GM21390 (cell line): ENCODE data around the gene IL1R2.
"Not testable (repeated sequence)": the region's sequence is repeated elsewhere in the genome, so short reads cannot be mapped to it uniquely, and the experiment has no call there.

ENCODE experiments used
- ATAC-seq: cut with Tn5 transposase; IDR thresholded peaks from one replicate; pipeline ENCODE4 v1.9.1; 2021; ENCODE audit not compliant: unreplicated experiment

IL1R2 gene

DNA sequence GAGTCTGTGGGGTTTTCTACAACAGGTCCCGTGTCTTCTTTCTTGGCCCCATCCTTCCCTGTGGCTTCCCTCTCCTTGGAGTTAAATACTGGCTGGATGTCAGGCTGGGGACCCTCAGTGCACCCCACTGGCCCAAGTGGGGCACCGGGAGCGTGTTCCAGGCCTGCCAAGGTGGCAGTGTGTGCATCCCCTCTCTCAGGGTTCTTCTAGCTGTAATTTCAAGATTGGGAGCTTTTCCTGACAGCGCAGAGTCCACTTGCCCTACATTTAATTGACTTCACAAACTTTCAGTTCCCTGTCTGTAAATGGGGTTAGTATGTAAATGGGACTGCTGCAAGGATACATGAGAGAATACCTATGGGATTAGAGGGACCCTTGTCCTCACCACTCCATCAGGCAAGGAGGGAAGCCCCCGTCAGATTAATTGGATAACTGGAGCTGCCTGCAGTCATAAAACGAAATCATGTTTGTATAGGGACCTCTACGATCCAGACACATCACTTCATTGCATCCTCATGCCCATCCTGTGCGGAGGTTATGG is 66.6 kb downstream of the IL1R2 start:
- no peak for ATAC-seq

DNA sequence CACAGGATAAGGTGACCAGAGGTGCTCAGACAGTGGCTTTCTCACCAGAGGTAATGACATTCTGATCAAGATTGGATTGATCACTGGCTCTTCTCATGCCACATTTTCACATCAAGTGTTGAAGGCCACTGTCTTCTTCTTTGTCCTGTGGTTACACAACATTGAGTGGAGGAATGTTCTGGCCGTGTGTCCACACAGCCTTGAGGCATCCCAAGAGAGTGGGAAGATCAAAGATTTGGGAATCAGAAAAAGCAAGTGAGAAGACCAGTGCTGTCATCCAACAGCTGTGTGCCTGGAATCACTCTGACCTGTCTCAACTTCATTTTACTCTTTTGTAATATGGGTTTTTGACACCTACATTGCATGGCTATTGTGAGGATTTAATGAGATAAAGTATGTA is 67.4 kb downstream of the IL1R2 start:
- ATAC-seq = no peak

DNA sequence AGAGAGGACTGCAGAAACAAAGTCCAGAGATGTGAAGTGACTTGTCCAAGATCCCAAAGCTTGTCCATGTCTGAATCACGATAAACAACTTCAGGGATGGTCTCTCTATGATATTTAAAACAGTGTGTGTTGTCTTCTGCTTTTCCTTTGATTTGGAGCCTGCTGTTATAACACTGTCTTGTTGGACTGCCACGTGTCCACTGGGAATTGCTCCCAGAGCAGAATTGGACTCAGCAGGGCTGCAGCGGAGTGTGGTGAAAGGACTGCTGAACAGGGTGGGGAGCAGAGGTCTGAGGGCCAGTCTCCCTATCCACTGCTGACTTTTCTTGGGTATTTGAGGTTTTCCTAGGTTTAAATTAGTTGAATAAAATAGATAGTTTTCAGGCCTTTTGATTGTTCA is 68.3 kb downstream of the IL1R2 start:
- no peak for ATAC-seq

DNA sequence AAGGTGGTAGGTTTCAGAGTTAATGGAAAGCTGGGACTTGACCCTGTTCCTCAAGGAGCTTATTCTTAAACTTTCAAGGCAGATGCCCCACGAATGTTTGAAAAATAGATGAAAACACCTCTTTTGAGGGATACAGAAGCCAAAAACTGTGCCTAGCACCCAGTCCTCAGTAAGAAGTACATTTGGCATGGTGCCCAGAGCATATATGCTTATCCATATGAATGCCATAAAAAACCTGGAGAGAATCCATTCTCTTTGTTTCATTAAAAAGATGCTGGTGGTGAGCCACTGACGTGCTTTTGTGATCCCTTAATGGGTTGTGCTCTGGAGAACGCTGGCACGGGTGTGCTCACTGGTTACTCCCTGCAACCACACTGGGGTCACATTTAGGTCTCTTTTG is 69.0 kb downstream of the IL1R2 start:
- no peak for ATAC-seq

DNA sequence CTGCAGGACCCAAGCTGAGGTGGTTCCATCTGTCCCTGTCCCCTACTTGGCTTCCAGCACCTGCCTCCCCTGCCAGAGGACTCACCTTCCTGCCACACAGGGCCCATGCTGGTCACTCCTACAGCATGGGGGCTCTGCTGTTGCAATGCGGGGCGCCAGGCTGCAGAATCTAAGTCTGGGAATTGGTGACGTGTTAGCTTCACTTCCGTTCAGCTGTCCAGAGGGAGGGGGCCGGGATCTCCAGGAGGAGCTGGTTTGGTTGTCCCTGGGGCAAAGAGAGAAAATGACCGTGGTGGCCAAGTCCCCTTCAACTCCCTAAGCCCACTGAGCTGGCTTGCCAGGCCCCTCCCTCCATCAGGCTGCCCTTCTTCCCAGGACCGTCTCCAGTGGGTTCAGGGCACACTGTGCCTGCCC is 69.5 kb downstream of the IL1R2 start:
- no peak for ATAC-seq

DNA sequence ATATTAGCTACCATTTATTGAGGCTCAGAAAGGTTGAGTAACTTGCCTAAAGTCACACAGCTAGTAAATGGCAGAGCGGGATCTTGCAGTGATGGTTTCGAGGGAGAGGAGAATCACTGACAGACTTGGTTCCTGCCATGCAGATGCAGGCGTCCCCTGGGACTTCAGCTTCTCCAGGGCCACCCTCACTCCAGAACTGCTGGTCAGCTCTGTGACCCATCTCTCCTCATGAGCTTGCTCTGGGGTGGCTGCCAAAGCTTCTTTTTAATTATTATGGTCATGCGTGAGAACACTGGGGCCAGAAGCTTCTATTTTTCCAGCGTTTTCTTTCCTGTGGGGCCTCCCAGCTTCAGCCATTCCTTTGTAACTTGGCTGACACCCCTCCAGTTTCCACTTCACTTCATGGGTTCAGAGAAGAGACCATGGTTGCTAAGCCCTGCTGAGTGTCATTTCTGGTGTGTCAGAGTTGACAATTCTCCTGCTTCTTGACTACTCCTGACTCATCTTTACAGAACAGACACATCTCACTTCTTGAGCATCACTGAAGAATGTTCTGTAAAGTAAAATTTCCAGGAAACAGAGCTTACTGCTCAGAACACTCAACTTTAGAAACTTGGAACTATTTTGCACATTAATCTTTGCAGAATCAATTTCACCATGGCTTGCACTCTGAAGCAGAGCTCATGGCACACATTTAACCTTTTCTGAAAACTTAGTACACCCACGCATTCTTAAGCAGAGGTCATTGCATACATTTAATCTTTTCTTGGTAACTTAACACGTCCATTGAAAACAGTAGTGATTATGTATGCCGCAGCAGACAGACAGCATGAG is 70.4 kb downstream of the IL1R2 start:
- no peak for ATAC-seq

DNA sequence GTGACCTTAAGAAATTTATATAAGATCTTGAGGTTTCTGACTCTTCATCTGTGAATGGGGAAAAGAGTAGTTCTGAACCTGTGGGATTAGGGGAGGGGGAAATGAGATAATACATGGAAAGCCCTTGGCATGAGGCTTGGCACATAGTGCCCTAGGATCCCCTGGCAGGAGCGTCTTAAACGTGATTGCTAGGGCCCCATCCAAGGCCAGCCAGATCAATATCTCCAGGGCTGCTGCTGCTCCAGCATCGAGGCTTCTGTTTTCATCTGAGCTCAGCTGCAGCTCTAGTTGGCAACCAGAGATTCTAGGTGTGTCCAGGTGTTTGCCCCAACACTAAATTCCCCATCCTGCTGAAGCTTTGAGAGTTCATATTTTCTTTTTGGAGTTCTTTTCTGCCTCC is 71.0 kb downstream of the IL1R2 start:
- no peak for ATAC-seq

DNA sequence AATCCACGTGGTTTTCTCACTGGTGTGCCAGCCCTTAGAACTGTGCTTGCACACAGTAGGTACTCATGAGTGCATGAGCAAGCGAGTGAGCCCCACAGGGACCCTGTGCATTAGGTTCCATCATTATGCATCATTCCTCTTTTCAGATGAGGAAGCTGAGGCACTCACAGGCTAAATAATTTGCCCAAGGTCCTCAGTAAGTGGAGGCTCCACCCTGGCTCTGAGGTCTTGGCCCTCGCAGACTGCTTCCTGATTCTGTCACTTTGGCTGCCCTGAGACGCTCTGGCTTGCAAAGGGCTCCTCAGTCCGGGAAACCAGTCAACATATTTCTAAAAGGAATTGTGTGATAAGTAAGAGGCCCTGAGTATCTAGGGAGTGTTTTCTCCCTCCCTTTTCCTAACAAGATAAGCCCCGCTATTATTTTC is 71.7 kb downstream of the IL1R2 start:
- no peak for ATAC-seq

DNA sequence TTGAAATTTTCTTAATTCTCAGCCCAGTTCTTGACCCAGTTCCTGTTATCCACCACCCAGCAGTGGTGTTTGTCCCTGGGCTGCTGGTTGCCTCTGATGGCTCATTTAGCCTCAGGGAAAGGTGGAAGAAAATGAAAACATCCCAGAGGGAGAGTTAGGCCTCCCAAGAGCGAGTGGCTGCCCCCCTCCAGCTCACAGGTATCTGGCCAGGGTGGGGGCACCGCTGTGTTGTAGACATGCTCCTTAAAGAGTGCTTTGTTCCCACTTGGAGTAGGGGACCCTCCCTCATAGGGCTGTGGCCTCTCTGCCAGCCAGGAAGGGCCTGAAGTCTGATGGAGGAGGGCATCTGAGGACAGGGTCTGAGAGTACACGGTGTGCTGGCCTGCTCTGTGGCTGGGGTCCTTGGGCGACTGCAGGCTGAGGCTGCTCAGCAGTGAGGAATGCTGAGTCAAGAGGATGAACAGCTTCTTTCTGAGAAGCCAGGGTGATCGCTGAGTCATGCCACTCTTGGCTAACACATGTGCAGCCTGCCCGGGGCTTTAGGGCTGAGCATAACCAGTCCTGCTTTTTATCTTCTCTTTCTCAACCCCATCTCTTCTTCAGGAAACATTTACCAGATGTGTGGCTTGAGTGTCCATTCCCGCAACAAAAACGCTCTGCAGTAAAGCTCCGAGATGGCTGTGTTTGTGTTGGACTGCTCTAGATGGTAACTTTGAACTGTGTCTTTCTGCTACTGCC is 72.3 kb downstream of the IL1R2 start:
- ATAC-seq = no peak

DNA sequence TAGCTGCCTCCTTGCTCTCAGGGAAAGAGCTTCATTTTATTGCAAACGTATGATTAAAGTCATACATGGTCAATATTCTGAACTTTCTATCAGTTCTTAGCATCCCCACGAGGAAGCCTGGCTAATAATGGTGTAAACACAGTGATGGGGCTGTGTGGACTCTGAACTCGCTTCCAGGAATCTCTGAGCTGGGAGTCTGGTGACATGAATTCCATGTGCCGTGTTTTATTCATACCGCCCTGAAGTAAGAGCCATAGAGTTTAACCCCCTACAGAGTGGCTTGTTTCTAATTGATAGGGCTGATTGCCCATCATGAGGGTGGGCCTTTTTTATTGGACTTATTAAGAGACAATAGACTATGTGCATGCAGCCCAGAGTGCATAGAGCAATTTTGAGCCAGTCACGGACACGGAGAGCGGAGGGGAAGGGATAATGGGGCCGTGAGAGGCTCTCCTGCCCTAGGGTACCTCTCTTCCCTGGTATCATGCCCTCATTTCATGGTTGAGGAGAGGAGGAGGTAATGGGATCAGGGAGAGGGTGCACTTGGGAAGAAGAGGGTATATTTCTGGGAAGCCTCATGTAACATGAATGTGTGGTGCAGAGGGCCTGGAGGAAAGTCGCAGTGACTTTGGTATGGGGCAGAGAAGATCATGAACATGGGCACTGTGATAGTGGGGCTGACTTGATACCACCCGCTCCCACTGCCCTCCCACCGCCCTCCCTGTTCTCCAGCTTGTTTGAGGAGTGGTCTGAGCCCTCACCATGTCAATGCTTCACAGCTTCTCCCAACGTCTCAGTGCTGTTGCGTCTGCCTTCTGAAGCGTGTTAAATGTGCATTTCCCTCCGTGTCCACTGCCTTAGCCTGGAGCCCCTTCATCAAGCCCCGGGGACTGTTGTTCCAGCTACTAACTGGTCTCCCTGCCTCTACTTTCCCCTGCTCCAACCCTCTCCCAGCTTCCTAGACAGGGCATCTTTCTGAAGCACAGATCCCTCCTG is 73.2 kb downstream of the IL1R2 start:
- ATAC-seq = no peak

DNA sequence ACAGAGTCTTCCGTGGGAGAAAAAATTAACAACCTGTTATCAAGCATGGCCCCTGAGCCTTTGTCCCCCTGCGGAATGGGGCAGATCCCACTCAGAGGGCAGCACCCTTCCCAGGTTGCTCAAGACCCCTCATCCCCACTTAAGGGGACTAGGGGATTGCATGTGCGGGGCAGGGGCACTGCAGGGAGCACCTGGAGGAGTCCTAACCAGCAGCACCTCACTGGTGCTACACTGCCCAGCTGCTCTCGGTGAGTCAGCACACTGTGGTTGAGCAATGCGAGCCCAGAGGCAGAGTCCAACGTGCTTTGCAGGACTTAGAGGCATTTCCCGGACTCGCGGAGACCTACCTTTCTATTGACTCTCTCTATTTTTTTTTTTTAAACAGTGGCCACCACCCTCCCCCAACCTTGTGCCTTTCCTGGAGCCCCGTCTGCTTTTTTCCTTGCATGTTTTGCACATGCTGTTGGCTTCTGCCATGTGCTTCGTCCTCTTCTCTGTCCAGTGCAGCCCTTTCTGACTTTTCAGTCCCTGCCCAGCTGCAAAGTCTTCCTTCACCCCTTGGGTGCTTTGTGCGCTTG is 74.0 kb downstream of the IL1R2 start:
- ATAC-seq = no peak

DNA sequence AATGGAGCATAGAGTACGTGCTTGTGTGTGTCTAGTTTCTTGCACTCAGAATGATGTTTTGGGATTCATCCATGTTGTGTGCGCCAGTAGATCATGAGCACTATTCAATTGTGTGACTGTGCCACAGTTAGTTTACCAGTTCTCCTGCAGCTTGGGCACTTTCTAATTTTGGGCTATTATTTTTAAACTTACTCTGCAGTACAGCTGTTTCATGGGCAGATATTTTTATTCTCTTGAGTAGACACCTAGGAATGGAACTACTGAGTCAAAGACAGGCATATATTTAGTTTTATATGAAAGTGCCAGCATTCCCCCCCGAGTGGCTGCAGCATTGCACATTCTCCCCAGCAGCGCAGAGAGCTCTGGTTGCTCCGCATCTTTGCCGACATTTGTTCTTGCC is 74.8 kb downstream of the IL1R2 start:
- no peak for ATAC-seq

DNA sequence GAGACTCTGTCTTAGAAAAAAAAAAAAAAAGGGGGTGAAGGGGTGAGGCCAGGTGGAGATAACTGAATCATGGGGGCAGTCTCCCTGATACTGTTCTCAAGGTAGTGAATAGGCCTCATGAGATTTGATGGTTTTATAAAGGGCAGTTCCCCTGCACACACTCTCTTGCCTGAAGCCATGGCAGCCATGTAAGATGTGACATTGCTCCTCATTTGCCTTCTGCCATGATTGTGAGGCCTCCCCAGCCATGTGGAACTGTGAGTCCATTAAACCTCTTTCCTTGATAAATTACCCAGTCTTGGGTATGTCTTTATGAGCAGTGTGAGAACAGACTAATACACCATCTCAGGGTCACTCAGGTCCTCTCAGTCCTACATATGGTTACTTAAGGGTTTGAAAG is 76.4 kb downstream of the IL1R2 start:
- ATAC-seq = not testable (repeated sequence)

DNA sequence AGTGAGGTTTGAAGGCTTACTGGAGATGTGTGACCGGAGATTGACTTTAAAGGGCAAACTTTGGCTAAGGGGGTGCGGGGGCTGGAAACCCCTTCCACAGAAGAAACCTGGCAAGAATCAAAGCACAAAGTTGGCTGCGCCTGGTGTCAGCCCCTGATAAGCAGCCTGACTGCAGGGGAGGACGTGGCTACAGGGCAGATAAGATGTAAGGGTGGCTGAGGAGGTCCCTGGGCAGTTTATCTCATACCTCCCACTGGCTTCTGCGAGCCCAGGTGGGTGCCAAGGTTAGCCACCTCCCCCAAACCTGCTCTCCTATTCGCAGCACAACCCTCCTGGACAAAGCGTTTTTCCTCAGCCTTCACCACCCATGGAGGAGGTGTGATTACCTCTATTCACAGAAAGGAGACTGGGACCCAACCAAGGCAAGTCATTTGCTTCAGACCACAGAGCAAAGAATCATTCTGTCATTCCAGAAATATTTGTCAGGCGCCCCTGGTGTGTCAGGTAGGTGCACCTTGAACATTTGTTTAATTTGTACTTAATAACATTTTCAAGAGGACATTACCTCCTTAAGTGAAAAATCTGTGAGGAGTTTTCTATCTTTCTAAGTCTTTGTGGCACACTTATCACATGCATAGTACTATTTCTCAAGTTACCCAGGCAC is 77.7 kb downstream of the IL1R2 start:
- ATAC-seq = no peak

DNA sequence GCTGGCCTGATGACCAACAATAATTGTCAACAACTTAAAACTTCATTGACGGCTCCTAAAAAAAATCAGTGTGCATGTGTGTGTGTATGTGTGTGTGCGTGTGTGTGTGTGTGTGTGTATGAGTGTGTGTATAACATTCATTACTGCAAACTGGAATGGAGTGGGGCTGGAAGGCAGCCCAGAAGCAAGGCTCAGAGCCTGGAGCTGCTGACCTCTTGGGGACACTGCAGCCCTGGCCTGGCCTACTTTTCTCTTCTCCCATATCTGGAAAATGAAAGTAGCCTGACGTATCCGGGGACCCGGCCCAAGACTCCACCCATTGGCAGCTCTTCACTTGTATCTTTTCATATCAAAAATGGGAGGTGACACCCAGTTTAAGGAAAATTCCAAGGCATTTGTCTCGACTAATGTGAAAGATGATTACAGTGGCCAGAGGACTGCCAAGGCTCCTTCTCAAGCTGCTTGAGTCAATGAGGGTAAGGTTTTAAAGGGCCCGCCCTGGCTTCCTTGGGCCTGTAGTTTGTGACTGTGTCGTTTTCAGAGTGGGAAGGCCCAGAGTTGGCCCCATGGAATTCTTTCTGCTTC is 78.4 kb downstream of the IL1R2 start:
- no peak for ATAC-seq

DNA sequence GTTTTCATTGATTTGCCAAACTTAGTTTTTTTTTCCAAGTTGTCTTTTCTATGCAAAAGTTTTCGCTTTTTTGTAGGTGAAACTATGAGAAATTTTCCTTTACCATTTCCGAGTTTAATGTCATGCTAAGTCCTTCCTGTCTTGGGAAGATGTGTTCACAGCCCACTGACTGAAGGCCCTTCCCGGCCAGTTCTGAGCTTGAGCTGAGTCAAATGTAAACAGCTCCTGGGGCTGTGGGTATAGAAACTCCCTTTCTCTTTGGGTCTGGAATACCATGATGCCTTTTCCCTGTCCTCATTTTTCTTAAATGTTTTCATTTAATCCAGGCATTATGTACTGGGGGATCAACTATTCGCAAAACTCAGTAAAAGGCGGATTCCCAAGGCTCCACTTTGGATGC is 81.0 kb downstream of the IL1R2 start:
- no peak for ATAC-seq

DNA sequence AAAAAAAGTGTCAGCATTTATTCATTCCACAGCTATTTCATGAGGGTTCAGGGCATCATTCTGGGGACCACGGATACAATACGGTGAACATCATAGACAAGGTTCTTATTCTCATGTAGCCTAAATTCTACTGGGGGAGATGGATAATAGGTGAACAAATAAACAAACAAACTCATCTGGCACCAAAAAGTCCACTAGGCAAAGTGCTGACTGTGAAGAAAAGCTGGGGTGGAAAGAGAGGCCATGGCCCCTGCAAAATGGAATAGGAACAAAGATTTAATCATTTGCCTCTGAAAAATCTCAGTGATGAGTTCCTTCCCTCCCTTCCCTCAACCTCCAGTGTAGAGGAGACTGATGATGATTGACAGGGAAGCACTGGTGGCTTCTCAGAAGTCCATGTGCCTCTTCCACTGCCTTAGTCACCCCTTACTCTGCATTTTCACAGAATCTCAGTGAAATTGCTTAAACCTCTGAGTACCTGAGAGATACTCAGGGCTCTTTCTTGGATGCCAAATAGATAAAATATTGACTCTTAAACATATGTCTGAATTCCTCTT is 81.5 kb downstream of the IL1R2 start:
- ATAC-seq = no peak

DNA sequence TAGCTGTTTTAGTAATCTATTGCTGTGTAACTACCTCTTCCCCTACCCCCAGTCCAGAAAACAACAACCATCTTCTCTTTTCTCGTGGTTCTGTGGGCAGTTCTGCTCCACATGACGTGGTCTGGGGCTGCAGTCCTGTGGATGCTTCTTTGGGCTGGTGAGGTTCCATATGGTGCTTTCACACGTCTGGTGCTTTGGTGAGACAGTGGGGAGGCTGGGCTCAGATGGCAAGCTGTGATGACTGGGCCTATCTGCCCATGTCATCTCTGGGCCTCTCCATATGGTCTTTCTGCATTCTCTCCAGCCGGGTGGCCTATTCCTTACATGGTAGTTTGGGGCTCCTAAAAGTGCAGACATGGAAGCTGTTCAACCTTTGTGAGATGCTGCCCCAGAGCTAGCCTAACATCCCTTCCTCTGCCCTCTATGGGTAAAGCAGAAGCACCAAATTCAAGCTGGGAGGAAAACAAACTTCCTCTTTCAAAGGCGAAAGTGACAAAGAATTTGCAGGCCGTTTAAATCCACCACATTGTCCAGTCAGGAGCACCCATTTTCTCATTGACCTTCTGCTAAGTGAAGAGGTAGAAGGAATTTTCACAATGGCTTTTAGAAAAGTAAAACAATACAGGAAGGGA is 82.5 kb downstream of the IL1R2 start:
- ATAC-seq = no peak

DNA sequence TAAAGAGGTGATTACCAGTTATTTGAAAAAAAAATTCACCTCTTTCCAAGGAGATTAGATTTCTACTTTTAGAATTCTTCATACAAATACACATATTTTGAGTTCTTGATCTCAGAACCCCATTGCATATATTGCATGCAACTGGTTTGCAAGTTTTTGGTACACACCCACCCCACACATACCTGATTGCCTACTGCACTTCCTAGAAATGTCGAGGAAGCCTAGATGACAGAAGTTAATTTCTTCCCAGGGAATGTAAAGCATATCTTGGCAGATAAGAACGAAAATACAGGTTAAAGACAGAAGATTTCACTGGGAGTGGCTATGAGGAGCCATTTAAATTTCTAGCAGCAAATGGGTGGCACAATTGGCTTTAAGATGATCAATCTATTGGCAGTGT is 83.7 kb downstream of the IL1R2 start:
- no peak for ATAC-seq
